ENCODE results near the gene ZBTB43. TPM values are rescaled to one million over a fixed set of nuclear protein-coding genes. Genes with fewer than 3 reads are reported as not detected.

ZBTB43 gene
- total RNA-seq, 1 donor from 2014 or later = 36.6 TPM

- intact Hi-C loops (cut with micrococcal nuclease) = no loop called here
- no peak for ATAC-seq
- no peak for DNase-seq
Observed at GRCh38 chr9:126876531-126876930, 71.7 kb downstream of the ZBTB43 start.

- intact Hi-C loops (cut with micrococcal nuclease) = no loop called here
- DNase-seq (no peak), ATAC-seq (no peak)
Observed at GRCh38 chr9:126877418-126877817, 72.6 kb downstream of the ZBTB43 start.

GRCh38 chr9:126879288-126879687 is 74.4 kb downstream of the ZBTB43 start:
- intact Hi-C loops (cut with micrococcal nuclease) = no loop called here
- ATAC-seq = no peak
- no peak for DNase-seq

- intact Hi-C loops (cut with micrococcal nuclease) = no loop called here
- peak; percentile 14 for ATAC-seq
Observed at GRCh38 chr9:126880226-126880946, 75.5 kb downstream of the ZBTB43 start.

GRCh38 chr9:126880947-126881332 is 76.1 kb downstream of the ZBTB43 start:
- DNase-seq (no peak), ATAC-seq (peak; percentile 77)
- intact Hi-C loops (cut with micrococcal nuclease) = no loop called here

More at GRCh38 chr9:126880226-126880946, 75.5 kb downstream of the ZBTB43 start:
- DNase-seq = no peak

- DNase-seq = no peak
- ATAC-seq = no peak
- intact Hi-C loops (cut with micrococcal nuclease) = no loop called here
Observed at GRCh38 chr9:126882746-126883145, 77.9 kb downstream of the ZBTB43 start.

- intact Hi-C loops (cut with micrococcal nuclease) = no loop called here
- ATAC-seq = no peak
- no peak for DNase-seq
Observed at GRCh38 chr9:126883636-126884035, 78.8 kb downstream of the ZBTB43 start.

GRCh38 chr9:126885131-126885641 is 80.3 kb downstream of the ZBTB43 start:
- ATAC-seq = peak; percentile 39

GRCh38 chr9:126886034-126886822 is 81.4 kb downstream of the ZBTB43 start:
- intact Hi-C loops (cut with micrococcal nuclease) = no loop called here
- no peak for ATAC-seq
- no peak for DNase-seq

More at GRCh38 chr9:126885131-126885641, 80.3 kb downstream of the ZBTB43 start:
- DNase-seq = no peak
- intact Hi-C loops (cut with micrococcal nuclease) = no loop called here

GRCh38 chr9:126886897-126887296 is 82.1 kb downstream of the ZBTB43 start:
- ATAC-seq = no peak
- intact Hi-C loops (cut with micrococcal nuclease) = no loop called here
- no peak for DNase-seq

Other genes starting within 250 kb of the ZBTB43 start
- 0.74 TPM for gene LMX1B, start 191.1 kb upstream of the ZBTB43 start, total RNA-seq
- 5.3 TPM for gene ZBTB34, start 55.6 kb downstream of the ZBTB43 start, total RNA-seq
- 21.1 TPM for gene RALGPS1, start 109.7 kb downstream of the ZBTB43 start, total RNA-seq

Measured in left ventricle myocardium superior (tissue), 1 donor.